Peyer's patch (tissue), 4 donors: ENCODE results near the gene CELSR1.

Source experiments
- POLR2A ChIP-seq, 2 donors: fragments of 450-650 bp; IDR thresholded peaks; one replicate each; pipeline ENCODE4 v1.5.1; 2017; ENCODE audit warnings: antibody characterized with exemption in 2 of 2, mild to moderate bottlenecking in 2 of 2, moderate library complexity in 2 of 2
- TF ChIP-seq, protein P1 (sequence below), 6 experiments: fragments of 450-650 bp in 4 of 6; fragments of 200-600 bp in 2 of 6; sonication (generic) in 1 of 6; IDR thresholded peaks; one replicate each; pipeline ENCODE4 v1.5.1; 2017 to 2019; ENCODE audit warnings: antibody characterized with exemption in 6 of 6, mild to moderate bottlenecking in 3 of 6, moderate library complexity in 1 of 6

DNA sequence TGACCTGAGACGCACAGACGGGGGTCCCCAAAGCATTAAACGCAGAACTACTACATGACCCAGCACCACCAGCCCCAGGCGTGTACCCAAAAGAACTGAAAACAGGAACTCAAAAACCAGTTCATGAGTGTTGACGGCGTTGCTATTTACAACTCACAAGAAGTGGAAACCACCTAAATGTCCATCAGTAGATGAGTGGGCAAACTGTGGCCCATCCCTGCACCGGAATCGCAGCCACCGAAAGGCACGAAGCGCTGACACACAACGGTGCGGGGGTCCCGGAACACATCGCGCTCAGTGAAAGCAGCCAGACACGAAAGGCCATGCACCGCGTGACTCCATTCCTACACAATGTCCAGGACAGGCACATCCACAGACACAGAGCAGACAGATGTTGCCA, 122.7 kb downstream of the CELSR1 start:
- TF ChIP-seq, protein P1, sequence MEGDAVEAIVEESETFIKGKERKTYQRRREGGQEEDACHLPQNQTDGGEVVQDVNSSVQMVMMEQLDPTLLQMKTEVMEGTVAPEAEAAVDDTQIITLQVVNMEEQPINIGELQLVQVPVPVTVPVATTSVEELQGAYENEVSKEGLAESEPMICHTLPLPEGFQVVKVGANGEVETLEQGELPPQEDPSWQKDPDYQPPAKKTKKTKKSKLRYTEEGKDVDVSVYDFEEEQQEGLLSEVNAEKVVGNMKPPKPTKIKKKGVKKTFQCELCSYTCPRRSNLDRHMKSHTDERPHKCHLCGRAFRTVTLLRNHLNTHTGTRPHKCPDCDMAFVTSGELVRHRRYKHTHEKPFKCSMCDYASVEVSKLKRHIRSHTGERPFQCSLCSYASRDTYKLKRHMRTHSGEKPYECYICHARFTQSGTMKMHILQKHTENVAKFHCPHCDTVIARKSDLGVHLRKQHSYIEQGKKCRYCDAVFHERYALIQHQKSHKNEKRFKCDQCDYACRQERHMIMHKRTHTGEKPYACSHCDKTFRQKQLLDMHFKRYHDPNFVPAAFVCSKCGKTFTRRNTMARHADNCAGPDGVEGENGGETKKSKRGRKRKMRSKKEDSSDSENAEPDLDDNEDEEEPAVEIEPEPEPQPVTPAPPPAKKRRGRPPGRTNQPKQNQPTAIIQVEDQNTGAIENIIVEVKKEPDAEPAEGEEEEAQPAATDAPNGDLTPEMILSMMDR (IDR thresholded peaks at IDR 0.05) = no peak
- no peak for TF ChIP-seq POLR2A (IDR thresholded peaks at IDR 0.05)
